ENCODE results near the gene SCUBE2. TPM values are rescaled to one million over a fixed set of nuclear protein-coding genes. Genes with fewer than 3 reads are reported as not detected.

SCUBE2 gene
- total RNA-seq: 3.5 and 3.9 TPM in 2 replicates

- DNase-seq: peak; percentile 15
Observed at GRCh38 chr11:9091044-9091922, at the start of gene SCUBE2. SCUBE2 (minus strand) TSS chr11:9091599; CDS start chr11:9091528, 71 bp downstream.

- DNase-seq: no peak
Observed at GRCh38 chr11:9141186-9141585, 49.8 kb upstream of the SCUBE2 start.

GRCh38 chr11:9139628-9140357 is 48.4 kb upstream of the SCUBE2 start:
- peak; percentile 26 for DNase-seq

GRCh38 chr11:9138612-9139579 is 47.5 kb upstream of the SCUBE2 start:
- peak; percentile 95 for DNase-seq

GRCh38 chr11:9138133-9138453 is 46.7 kb upstream of the SCUBE2 start:
- no peak for DNase-seq

- DNase-seq: peak; percentile 88
Observed at GRCh38 chr11:9137293-9138132, 46.1 kb upstream of the SCUBE2 start.

- no peak for DNase-seq
Observed at GRCh38 chr11:9136741-9137140, 45.3 kb upstream of the SCUBE2 start.

GRCh38 chr11:9133956-9134355 is 42.6 kb upstream of the SCUBE2 start:
- DNase-seq: peak; percentile 7

GRCh38 chr11:9132203-9132878 is 40.9 kb upstream of the SCUBE2 start:
- DNase-seq: no peak

GRCh38 chr11:9130297-9130696 is 38.9 kb upstream of the SCUBE2 start:
- DNase-seq: no peak

GRCh38 chr11:9126636-9127035 is 35.2 kb upstream of the SCUBE2 start:
- DNase-seq: no peak

- DNase-seq: no peak
Observed at GRCh38 chr11:9125185-9125886, 33.9 kb upstream of the SCUBE2 start.

GRCh38 chr11:9123595-9124304 is 32.4 kb upstream of the SCUBE2 start:
- no peak for DNase-seq

- no peak for DNase-seq
Observed at GRCh38 chr11:9121469-9121796, 30.0 kb upstream of the SCUBE2 start.

- DNase-seq: peak; percentile 34
Observed at GRCh38 chr11:9120664-9121468, 29.5 kb upstream of the SCUBE2 start.

GRCh38 chr11:9118277-9118676 is 26.9 kb upstream of the SCUBE2 start:
- no peak for DNase-seq

GRCh38 chr11:9112075-9112474 is 20.7 kb upstream of the SCUBE2 start:
- no peak for DNase-seq

- no peak for DNase-seq
Observed at GRCh38 chr11:9109858-9110731, 18.7 kb upstream of the SCUBE2 start.
